ENCODE results near the gene TTC31.
"Not testable (repeated sequence)": the region's sequence is repeated elsewhere in the genome, so short reads cannot be mapped to it uniquely, and the experiment has no call there.

The TTC31 gene
- total RNA-seq: 8.5 to 31.0 (median 21.6) reads per million in 17 experiments

DNA sequence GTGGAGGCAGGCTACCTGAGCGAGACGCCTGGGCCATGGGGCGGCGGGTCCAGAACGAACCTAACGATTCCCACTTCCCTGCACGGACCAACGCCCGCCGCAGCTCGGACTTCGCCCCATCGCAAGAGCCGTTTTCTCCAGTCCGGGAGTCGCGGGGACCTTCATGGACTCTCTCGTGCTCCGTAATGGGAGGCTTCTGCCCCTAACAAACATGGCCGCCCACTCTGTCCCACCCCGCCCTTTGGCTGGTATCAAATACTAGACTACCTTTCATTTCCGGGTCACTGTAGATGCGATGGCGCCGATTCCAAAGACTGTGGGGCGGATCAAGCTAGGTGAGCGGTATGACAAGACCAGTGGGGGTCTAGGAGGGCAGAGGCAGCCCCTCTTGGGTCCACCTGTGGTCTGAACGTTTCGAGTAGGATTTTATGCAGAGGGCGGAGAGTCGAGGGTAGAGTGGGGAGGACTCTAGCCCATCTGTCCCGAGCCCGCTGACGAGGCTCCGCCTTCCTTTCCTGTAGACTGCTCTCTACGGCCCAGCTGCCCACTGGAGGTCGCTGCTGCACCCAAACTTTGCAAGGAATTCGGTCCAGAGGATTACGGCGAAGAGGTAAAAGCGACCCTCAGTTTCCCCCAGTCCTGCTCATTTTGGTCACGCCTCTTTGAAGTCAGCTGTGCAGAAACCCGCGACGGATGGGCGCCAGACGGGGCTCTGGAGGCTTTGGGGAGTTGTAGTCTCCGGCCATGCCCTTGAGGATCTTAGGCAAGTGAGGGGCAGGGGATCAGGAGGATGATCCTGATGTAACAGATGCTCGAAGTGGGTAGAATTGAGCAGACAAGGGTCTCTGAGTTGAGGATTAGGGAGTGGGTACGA is at the start of gene TTC31, which contains the start of gene CCDC142:
TSS of gene TTC31 (plus strand) at position 281 of the 874 bp plus-strand sequence. CDS start at position 296, 15 bp downstream.
TSS of gene CCDC142 (minus strand) at position 198 of the 874 bp plus-strand sequence. CDS start at position 37, 161 bp downstream.
- DNase-seq: peak; percentile 96 to 97 (median 97)

DNA sequence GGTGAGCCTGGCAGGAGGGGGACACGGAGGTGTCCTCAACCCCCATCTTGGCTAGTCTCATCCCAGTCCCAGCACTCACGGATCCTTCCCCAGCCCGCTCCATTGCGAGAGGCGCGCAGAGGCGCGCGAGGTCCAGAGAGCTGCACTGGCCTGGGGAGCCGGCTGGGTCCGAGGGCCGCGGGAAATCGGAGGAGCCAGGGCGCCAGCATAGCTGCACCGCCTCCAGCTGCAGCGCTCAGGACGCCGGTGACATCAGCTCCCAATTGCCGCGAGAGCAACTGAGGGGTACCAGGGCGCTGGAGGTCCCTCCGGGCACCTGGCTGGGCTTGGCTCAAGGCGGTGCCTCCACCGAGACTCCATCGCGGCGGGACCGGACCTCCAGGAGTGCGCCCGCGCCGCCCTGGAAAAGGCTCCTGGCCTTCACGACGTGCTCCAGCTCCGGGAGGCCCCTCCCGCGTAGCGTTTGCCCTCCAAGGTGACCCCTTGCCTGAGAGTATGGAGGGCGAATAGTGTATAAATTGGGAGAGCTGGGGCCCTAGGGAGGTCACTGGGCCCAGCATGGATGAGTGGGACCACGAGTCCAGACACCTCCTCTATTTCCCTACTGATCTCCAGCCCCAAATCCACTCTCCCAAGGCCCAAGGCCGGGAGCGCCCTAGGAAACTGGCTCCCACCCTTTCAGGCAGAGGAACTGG is 46.6 kb upstream of the TTC31 start:
- DNase-seq: no peak

DNA sequence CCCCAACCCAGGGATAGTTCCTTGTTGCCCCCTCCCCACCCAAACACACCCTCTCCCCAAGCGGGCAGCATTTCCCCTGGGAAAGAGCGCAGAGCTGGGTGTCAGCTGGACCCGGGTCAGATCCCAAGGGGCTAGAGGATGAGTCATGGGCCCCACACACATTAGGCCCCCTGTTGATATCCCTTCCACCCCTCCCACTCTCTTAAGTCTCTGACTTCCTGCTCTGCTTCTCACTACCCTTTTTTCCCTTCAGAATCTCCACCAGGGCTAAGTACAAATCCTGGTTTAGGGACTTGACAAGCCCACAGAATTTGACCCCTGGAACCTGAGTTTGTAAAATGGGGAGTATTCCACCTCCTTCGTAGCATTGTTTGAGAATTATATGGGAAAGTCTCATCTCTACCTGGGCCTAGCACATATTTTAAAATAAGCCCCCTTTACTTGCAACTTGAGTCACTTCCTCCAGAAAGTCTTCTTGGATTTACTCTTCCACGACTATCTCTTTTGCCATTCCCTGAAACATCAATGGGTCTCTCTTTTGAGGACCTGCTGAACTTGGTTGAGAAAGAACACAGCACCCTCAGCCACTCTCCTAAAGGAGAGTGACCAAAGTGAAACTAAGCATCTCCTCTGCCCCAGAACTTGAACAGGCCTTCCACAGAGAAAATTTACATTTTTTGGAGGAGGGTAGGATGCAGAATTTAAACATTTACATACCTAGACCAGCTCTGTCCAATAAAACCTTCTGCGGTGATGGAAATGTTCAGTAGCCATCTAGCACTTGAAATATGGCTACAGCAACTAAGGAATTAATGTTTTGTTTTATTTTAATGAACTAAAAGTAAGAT is 45.8 kb upstream of the TTC31 start:
- peak; percentile 26 to 51 (median 38) for DNase-seq

DNA sequence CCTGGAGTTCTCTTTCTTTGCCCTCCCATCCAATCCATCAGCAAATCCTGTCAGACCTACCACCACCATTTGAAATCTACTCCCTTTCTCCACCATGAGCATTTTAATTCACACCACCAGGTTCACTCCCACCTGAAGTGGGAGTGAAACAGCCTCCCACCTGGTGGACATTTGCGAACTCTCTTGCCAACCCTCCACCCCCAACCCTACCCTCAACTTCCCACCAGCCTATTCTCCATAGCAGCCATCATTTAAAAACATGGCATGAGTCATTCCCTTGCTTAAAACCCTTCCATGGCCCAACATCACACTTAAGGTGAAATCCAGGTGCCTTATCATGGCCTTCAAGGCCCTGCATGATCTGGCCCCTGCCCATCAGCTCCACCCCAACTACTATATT is 44.6 kb upstream of the TTC31 start:
- no peak for DNase-seq

DNA sequence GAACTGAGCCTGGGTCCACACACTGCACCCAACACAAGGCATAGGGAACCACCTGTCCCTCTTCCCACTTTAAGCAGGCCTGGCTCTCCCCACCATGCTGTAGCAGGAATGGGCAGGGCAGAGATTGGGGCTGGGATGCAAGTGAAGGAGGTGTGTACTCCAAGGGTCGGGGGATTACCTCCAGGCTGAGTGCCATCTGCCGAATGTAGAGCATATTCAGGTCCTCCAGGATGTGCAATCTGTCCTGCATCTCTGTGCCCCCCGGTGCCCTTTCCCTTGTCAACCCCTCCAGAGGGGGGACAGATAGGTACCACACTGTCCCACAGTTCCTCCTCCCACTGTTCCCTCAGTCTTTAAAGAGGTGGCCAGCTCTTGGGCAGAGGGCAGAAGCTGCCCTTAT is 43.5 kb upstream of the TTC31 start:
- no peak for DNase-seq

DNA sequence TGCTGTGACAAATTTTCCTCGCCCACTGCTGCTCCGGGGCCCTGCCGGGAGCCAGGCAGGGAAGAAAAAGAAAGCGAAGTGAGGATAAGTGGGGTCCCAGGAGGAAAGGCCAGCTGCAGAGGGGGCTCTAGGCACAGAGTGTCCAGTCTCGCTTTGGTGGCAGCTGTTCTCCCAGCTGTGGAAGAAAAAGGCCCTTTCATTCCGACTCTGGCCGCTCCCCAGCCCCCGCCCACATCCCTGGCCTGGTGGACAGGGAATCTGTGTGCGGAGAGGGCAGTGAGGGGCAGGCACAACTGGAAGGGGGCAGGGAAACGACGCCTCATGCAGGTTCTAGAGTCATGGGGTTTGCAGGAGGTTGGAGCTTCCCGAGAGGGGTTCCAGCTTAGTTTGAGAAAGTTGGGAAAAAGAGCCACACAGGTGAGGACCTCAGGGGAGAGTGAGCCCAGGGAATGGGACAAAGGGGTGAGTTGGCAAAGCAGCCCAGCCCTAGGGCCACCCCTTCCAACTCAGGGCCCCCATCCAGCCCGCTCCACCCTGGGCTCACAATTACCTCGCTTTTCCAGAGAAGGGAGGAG is 43.0 kb upstream of the TTC31 start:
- peak in 2 of 4 experiments; percentile 22 to 38 for DNase-seq

DNA sequence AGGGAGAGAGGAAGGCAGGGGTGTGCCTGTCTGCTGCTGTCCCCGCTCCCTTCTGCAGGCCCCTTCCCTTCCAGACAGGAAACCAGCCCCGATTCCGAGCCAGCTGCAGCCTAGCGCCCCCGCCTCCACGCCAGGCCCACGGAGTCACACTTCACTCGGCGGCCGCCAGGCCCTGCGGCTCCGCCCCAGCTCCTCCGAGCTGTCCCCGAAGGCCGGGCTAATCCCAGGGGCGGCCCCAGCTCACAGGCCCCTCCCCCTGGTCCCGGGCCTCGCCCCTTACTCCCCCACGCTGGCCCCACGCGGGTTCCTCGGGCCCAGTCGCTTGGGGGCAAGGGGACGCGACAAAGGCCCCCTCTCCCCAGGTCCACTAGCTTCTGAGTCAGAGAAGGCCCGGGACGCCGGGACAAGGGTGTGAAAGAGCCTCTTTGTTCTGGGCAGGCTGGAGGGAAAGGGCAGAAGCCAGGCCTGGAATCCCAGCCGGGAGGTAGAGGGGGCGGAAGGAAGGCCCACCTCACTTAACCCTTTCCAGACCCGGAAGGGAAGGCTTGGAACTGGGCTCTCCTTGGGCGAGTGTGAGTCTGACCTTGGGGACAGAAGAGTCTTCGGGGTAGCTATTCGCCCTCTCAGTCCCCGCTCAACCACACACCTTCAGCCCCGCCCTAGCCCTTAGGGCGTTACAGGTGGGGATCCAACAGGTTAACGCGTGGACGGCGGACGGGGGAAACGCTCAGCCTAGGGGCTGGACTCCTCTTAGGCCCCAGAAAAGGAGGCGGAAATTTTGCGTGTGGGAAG is 42.3 kb upstream of the TTC31 start:
- DNase-seq: peak; percentile 71 to 90 (median 79)

DNA sequence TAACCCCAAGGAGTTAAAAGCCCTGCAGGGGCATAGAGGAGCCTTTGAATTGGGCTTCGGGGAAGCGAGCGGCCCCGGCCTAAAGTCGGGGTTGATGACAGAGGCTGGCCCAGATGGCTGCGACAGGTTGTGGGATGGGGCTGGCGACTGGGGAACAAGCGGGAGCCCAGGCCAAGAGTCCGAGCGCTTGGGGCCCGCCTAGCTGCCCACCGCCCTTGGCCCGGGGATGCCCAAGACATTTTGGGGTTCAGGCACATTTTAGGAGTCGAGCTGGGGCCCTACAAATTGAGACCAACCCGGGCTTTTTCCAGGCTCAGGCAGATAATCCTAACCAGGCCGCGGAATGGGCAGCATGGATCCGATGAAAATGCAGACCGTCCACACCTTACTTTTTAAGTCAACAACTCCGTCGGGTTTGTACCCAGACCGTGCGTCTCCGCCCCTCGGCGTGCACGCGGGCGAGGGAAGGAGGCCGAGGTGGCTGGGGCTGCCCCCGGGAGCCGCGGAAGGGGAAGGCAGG is 41.7 kb upstream of the TTC31 start:
- no peak for DNase-seq

DNA sequence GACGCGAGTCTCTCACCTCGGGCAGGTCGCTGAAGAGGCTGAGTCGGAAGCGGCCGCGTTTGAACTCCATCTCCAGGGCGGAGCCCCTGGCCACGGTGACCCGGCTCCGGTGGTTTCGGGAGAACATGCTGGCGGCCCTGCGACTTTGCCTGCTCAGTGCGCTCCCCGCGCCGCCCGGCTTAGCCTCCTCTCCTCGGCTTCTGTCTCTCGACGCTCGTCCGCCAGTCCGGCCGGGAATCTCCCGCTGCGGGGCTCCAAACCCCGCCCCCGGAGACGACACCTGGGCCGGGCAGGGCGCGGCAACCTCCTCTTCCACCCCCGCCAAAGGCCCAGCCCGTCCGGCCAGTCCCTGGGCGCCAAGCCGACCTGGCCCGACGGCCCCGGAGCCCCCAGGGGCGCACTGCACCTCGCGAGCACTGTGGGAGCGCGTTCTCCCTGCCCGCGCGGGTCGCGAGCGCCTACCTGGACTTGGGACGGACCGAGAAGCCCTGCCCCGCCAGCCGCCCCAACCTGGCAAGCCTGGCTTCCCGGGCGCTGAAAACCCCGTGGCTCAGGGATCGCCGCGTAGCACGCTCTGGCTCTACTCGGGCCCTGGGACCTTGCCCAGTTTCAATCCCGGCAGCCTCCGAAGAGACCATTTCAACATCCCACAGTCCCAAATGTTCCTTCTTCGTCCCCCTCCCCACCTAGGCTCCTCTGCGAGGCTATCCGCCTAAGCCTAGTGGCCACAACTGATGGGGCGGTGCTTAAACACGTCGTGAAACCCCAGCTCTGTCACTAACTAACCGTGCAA is 41.0 kb upstream of the TTC31 start, which contains the start of gene RTKN:
TSS of gene RTKN (minus strand) at position 248 of the 793 bp plus-strand sequence. CDS start at position 127, 121 bp downstream.
- DNase-seq: peak in 1 of 4 experiments; percentile 18

DNA sequence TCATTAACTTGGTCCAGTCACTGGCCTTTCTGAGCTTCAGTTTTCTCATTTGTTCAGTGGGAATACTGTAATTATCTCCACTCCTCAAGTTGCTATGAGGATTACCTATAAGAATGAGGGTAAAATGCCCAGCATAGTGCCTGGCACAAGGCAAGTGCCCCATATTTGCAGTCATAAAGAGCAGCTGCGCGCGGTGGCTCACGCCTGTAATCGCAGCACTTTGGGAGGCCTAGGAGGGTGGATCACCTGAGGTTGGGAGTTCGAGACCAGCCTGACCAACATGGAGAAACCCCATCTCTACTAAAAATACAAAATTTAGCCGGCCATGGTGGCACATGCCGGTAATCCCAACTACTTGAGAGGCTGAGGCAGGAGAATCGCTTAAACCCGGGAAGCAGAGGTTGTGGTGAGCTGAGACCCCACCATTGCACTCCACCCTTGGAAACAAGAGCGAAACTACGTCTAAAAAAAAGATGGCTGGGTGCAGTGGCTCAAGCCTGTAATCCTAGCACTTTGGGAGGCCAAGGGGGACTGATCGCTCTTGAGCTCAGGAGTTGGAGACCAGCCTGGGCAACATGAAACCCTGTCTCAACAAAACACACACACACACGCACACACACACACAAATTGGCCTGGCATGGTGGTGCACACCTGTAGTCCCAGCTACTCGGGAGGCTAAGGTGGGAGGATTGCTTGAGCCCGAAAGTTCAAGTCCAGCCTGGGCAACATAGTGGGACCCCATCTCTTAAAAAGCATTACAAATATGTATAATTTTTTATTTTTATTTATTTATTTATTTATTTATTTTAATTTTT is 40.2 kb upstream of the TTC31 start:
- DNase-seq: not testable (repeated sequence)

DNA sequence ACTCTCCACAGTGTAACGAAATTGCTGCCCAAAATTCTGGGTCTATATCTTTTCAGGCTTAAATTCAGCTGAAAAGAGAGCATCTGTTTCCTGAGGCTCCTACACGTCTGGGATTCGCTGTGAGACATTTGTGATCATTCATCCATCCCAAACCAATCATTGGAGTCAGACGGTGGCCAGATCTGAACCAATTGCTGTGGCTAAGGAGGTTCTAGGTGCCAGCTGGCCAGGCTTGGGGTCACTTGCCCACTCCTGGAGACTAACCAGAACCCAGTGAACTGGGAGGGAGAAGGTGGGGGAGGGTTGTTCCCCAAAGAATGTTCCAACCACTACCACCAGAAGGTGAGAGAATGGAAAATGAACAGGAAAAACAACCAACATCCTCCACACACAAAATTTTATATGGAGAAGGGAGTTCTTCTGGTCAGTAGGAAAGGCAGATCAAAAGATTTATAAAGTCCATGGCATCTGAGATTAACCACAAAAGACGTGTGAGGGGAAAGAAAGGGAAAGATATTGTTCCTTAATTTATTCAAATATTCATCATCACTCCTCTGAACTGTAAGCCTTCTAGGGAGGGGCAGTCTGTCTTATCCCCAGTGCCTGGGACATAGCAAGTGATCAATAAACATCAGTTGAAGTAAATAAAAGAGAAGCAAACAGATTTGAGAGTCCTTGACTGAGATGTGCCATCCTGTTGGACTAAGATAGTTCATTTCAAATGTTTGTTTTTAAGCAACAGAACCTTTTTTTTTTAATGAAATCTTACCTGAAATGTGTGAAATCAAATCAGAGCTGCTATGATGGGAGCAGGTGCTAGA is 38.2 kb upstream of the TTC31 start:
- no peak for DNase-seq

DNA sequence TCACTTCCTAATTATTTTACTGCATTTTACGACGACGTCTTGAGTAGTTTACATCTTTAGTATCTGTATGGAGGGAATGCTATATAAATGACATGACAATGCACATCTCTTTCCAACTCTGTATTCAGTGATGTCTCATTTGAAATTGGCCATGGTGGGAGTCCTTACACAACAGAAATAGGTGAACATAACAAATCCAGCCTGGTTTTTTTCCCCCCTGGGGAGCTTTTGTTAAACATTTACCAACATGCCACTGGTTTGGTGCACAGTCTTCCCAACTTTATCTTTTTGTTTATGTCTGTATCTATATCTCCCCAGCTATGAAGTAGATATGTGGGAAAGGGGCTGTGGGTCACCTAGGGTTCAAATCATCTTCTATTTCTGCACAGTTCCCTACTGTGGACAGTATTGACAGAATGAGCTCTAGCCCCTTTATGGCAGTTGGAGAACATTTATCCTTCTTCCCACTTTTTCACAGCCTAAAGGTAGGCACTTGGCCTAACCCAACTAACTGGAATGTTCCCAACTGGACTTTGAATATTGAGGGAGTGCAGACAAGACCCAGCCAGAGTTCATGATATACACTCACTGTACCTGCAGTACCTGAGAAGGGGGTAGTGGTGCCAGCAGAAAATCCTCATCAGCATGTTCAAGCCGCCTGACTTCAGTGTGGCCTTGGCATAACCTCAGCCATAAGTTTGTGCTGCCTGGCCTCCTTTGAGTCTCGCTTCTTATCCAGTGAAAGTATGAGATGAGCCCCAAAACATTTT is 35.5 kb upstream of the TTC31 start:
- DNase-seq: no peak

DNA sequence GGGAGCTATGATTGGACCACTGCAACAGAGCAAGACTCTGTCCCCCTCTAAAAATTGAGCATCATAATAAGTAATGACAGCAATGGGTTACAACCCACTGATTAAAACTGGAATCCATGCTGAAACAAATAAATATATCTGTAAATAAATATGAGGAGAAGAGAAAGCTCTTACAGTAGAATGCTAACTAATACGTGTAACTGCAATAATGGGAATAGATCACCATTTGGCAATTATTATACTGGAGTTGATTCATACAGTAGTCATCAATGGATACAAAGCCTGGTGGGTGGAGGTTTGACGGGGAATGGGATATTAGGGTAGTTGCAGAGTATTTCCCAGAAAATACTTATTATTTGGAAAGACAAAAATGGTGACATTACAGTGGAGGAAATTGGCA is 34.1 kb upstream of the TTC31 start:
- DNase-seq: no peak

DNA sequence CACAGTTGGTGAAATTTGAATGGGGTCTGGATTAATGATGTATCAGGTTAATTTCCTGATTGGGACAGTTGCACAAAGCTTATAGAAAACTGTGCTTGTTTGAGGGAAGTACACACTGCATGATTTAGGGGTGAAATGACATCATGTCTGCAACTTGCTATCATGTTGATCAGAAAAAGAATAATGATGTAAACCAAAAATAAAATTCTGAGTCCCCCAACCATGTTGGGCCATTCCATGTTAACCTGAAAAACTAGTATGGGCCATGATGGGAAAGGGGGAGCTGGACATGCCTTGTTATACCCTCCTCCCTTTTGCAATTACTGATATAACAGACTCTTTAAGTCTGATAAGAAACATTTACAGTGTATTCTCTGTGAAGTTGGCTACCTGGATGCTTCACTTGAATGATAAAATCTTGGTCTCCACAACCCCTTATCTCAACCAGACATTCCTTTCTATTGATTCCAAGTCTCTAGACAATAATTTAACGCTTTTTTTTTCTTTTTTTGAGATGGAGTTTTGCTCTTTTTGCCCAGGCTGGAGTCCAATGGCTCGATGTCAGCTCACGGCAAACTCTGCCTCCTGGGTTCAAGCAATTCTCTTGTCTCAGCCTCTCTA is 32.2 kb upstream of the TTC31 start:
- no peak for DNase-seq

DNA sequence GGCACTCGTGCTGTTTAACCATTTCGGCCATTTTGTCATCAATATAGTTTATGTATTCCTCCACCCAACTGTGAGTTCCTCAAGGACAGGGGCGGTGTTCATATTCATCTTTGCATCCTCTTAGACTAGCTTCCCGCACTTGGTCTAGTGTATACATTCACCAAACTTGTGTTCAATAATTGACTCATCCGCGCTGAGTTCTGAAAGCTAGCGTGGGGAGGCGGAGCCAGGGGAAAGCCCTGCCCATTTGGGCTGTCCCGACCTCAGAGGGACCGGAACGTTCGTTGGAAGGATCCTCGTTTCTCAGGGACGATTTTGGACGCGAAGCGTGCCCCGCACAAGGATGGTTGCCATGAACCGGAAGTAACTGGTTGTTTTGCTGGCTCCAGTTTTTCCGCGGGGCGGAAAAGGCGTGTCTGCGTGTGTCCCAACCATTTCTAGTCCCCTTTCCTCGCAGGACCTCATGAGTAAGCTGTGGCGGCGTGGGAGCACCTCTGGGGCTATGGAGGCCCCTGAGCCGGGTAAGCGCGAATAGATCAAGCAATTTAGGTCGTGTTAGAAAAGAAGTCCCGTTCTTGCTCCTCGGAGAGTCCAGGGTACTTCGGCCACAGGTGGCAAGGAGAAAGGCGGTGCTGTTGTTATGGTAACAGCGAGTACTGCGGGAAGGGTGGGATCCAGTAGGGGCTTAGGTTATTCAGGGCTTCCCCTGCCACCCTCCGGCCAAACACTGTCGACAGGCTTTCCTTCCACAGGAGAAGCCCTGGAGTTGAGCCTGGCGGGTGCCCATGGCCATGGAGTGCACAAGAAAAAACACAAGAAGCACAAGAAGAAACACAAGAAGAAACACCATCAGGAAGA is 28.0 kb upstream of the TTC31 start, which contains the start of gene INO80B:
TSS of gene INO80B (plus strand) at position 434 of the 858 bp plus-strand sequence. CDS start at position 464, 30 bp downstream.
- DNase-seq: peak; percentile 97 to 99 (median 98)

DNA sequence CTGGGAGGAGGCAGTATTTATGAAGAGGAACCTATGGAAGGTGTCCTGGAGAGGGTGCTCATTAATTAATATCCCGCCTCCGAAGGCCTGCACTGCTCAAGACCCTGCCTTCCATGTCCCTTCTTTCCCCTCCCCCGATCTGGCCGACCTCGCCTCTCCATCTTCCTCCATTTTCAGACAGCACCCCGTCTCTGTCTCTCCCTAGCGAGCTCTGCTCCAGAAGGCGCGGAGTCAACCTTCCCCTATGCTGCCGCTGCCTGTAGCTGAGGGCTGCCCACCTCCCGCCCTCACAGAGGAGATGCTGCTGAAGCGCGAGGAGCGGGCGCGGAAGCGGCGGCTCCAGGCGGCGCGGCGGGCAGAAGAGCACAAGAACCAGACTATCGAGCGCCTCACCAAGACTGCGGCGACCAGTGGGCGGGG is 25.7 kb upstream of the TTC31 start:
- DNase-seq: peak in 1 of 4 experiments; percentile 43

All from suppressor macrophage (primary cell).